Right lobe of liver (tissue), 6 donors: ENCODE data around the gene GAL3ST1. TPM values are rescaled to one million over a fixed set of nuclear protein-coding genes. Genes with fewer than 3 reads are reported as not detected.

Experiments
- ATAC-seq, 4 donors: fragments of 200-7000 bp; cut with Tn5 transposase; one replicate each; pipeline ENCODE4 v1.9.1; 2020; ENCODE audit warnings: mild to moderate bottlenecking in 4 of 4, moderate library complexity in 4 of 4
- DNase-seq, 3 donors: peaks; one replicate each; pipeline ENCODE4 v3.0.0-alpha.2; 2020
- H3K27ac ChIP-seq, 3 donors: fragments of 200-600 bp; one replicate each; pipeline ENCODE4 v1.8.0; 2022
- H3K27me3 ChIP-seq, 2 donors: fragments of 200-600 bp; one replicate each; pipeline ENCODE4 v1.8.0; 2022
- H3K36me3 ChIP-seq, 4 donors: fragments of 200-600 bp; sonication (generic) in 1 of 4; one replicate each; pipeline versions ENCODE4 v1.5.1 to v1.8.0; 2017 to 2022; ENCODE audit warnings: control low read depth in 1 of 4
- H3K4me1 ChIP-seq, 4 donors: fragments of 200-600 bp; sonication (generic) in 1 of 4; one replicate each; pipeline versions ENCODE4 v1.5.1 to v1.8.0; 2017 to 2022; ENCODE audit warnings: control low read depth in 1 of 4
- H3K4me3 ChIP-seq, 3 donors: fragments of 200-600 bp; one replicate each; pipeline ENCODE4 v1.8.0; 2022
- H3K9me3 ChIP-seq, 4 donors: fragments of 200-600 bp; sonication (generic) in 1 of 4; one replicate each; pipeline versions ENCODE4 v1.5.1 to v1.8.0; 2017 to 2022; ENCODE audit warnings: control low read depth in 1 of 4
- POLR2A ChIP-seq: fragments of 450-650 bp; IDR thresholded peaks from one replicate; pipeline ENCODE4 v1.6.1; 2017; ENCODE audit warnings: antibody characterized with exemption, mild to moderate bottlenecking
- WGBS: methylation state at CpG from one replicate; pipeline ENCODE4 v1.1.6; 2018; ENCODE audit warnings: low coverage, low lambda C conversion rate; ENCODE audit not compliant: insufficient coverage; ENCODE audit errors: missing lambda C conversion rate; 5-methylcytosine and 5-hydroxymethylcytosine counted together
- intact Hi-C, 2 donors: fragments of 100-400 bp; cut with DNase I; formaldehyde crosslinking; loops; one replicate each; pipeline versions ENCODE4 v1.11.2 to v1.14.1; 2022
- total RNA-seq, 6 experiments: library from RNA; depleted of rRNA in 2 of 6; stranded (reverse); fragments of >200 nt in 2 of 6; fragmentation: NEBNext Ultra II Directional in 3 of 6; extraction: Animal tissue kit (Norgen Biotek cat#: 25700) in 3 of 6; gene quantifications; one replicate each; pipeline versions ENCODE4 v1.1.0 to v1.2.4, GENCODE V29; 2016 to 2023
- TF ChIP-seq, protein P1 (sequence below), 4 donors: fragments of 200-600 bp in 3 of 4; fragments of 450-650 bp in 1 of 4; IDR thresholded peaks; one replicate each; pipeline versions ENCODE4 v1.5.1 to v1.8.0; 2016 to 2022; ENCODE audit warnings: antibody characterized with exemption in 4 of 4, mild to moderate bottlenecking in 2 of 4
- donor health status: DM: no; HTN: yes; CAD: no.
- donor health status: DM: no; HTN: no; CAD: no.
- donor health status: DM: no; HTN: no; CAD: no.
- donor health status: DM: no; HTN: yes; CAD: no.
- donor health status: DM: no; HTN: yes; CAD: no.

The GAL3ST1 gene
- total RNA-seq, 6 experiments from 2014 or later, result 0.58 to 7.0 (median 3.3) TPM

DNA sequence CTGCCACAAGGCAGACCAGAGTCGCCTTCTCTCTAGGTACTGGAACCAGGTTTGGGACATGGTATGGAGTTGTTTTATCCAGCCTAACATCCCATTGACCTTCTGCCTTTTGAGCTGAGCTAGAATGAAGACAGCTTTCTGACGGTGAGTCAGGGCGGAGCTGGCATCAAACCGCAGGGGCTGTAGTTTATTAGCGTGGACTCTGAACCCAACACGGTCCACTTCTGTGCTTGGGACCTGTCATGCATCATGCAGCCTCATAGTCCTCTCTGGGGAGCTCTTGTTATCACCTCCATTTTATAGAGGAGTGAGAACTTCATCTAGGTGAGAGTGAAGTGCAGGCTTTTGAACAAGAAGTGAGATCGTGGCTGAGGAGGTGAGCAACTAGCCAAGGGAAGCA, 8.3 kb downstream of the GAL3ST1 start:
- ATAC-seq, result peak; percentile 57 to 89 (median 82)

DNA sequence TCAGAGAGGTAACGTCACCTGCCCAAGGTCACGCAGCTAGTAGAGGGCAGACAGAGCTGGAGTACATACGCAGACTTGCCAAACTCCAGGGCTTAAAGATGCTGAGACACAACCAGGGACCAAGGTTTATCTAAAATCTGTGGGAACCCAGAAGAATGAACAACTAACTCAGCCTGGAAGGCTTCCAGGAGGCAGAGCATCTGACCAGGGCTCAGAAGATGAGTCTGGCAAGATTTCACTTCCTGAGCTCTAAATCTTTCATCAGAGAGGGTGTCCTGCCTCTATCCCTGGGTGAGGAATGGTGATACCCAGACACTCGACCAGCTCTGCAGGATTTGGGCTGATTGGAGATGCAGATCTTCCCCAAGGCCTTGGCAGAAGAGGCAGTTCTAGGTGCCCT, 9.1 kb downstream of the GAL3ST1 start:
- TF ChIP-seq, protein P1, sequence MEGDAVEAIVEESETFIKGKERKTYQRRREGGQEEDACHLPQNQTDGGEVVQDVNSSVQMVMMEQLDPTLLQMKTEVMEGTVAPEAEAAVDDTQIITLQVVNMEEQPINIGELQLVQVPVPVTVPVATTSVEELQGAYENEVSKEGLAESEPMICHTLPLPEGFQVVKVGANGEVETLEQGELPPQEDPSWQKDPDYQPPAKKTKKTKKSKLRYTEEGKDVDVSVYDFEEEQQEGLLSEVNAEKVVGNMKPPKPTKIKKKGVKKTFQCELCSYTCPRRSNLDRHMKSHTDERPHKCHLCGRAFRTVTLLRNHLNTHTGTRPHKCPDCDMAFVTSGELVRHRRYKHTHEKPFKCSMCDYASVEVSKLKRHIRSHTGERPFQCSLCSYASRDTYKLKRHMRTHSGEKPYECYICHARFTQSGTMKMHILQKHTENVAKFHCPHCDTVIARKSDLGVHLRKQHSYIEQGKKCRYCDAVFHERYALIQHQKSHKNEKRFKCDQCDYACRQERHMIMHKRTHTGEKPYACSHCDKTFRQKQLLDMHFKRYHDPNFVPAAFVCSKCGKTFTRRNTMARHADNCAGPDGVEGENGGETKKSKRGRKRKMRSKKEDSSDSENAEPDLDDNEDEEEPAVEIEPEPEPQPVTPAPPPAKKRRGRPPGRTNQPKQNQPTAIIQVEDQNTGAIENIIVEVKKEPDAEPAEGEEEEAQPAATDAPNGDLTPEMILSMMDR (IDR thresholded peaks at IDR 0.05), result no peak
- TF ChIP-seq POLR2A, result no peak
- H3K36me3 ChIP-seq, result no peaks in the 10 kb centered on the region
- no peak for ATAC-seq
- intact Hi-C loops, result no loop called here
- WGBS, result 75% methylated on average over 2 of the region's 4 CpGs
- H3K9me3 ChIP-seq, result no peaks in the 10 kb centered on the region
- H3K4me1 ChIP-seq, result peaks cover 0 to 4% (median 0%) of the 10 kb centered on the region in 4 donors
- H3K27me3 ChIP-seq, result no peaks in the 10 kb centered on the region
- no peak overlapping the region for H3K4me3 ChIP-seq
- no peak overlapping the region for H3K27ac ChIP-seq
- DNase-seq, result no peak

More for the DNA sequence above, 8.3 kb downstream of the GAL3ST1 start:
- DNase-seq, result peak in 1 of 3 donors; percentile 41
- TF ChIP-seq POLR2A, result no peak
- TF ChIP-seq, protein P1 (IDR thresholded peaks at IDR 0.05), result no peak
- WGBS, result 17% methylated on average over 7 of the region's 7 CpGs
- no peaks in the 10 kb centered on the region for H3K27me3 ChIP-seq
- intact Hi-C loops, result no loop called here
- H3K4me1 ChIP-seq, result peaks cover 0 to 6% (median 0%) of the 10 kb centered on the region in 4 donors
- no peak overlapping the region for H3K27ac ChIP-seq
- no peak overlapping the region for H3K4me3 ChIP-seq
- H3K9me3 ChIP-seq, result no peaks in the 10 kb centered on the region
- H3K36me3 ChIP-seq, result no peaks in the 10 kb centered on the region

DNA sequence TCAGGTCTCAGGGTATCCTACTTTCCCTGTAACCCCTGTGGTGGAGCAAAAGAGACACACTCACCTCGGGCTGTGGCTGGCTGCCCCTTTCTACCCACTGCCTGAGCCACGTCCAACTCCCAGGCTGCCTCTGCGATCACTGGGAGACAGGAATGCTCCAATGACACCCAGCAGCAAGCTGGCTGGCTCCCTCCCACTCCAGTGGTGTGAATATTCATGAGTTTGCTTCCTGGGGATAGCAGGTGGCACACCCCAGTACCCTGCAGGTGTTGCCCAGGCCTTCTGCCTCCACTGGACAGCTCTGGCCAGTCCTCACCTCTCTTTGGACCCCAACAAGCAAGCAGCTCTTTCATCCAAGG, 9.7 kb downstream of the GAL3ST1 start:
- ATAC-seq (no peak), DNase-seq (no peak)
- Histone ChIP-seq H3K4me3 (no peak overlapping the region), H3K27ac (no peak overlapping the region), H3K9me3 (no peaks in the 10 kb centered on the region), H3K4me1 (peaks cover 0 to 4% (median 0%) of the 10 kb centered on the region in 4 donors), H3K27me3 (no peaks in the 10 kb centered on the region), H3K36me3 (no peaks in the 10 kb centered on the region)
- intact Hi-C loops, result no loop called here
- TF ChIP-seq, protein P1 (IDR thresholded peaks at IDR 0.05), result no peak
- TF ChIP-seq POLR2A, result no peak
- WGBS, result 45% methylated on average over 2 of the region's 3 CpGs

DNA sequence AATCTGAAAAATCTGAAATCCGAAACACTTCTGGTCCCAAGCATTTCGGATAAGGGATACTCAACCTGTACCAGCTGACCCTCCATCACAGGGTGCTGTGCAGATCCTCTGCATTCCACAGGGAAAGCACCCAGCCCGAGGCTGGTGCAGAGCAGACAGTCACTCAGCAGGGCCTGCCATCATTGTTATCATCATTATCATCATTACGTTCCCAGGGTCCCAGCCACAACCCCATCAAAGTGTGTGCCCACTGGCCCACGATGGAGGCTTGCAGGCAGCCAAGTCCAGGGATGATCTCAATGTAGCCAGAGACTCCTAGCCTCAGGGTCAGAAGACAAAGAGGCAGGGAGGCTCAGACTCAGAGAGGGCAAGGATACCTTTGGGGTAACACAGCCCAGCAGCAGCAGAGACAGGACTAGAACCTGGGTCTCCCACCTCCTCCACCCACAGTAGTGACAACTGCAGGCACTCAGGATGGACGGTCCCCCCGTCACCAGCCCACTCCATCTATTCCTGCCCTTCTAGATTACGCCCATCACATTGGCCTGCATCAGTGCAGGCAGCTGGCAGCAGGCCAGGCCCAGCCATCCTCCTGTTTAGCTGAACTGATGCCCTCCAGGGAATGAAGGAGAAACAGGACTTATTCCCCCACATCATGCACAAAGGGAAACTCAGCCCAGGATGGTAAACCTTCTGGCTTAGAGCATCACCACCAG, 10.3 kb downstream of the GAL3ST1 start:
- TF ChIP-seq POLR2A, result no peak
- TF ChIP-seq, protein P1 (IDR thresholded peaks at IDR 0.05), result no peak
- ATAC-seq (no peak), DNase-seq (no peak)
- H3K4me1 ChIP-seq, result peaks cover 0 to 4% (median 0%) of the 10 kb centered on the region in 4 donors
- H3K9me3 ChIP-seq, result no peaks in the 10 kb centered on the region
- no peaks in the 10 kb centered on the region for H3K36me3 ChIP-seq
- 72% methylated on average over 3 of the region's 8 CpGs for WGBS
- intact Hi-C loops, result no loop called here
- no peak overlapping the region for H3K4me3 ChIP-seq
- H3K27ac ChIP-seq, result no peak overlapping the region
- no peaks in the 10 kb centered on the region for H3K27me3 ChIP-seq
